NCI-H1694 (cell line): Measurements from ENCODE around the gene GP5.

Experiments used
- DNase-seq: peaks from one replicate; lab custom pipeline; 2025; lab: John Stamatoyannopoulos, UW

GP5 gene

DNA sequence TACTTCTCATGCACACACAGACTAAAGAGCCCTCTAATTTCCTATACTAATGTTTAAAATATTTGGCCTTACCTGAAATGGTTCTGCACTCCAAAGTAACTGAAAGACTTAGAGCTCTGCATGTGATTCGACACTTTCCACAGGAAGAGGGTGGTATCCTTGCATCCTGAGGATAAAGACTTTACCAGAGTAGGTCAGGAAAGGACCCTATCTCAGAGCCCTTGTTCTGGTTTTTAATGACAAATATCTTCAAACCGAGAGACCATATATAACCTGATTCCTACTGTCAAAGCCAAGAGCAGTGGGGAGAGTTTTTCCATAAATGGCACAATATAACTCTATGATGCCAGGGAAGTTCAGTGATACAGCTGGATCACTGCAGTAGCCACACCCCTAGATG lies at the start of gene GP5:
TSS of gene GP5 (minus strand) at position 101 of the 400 bp plus-strand sequence. CDS start 984 bp downstream, outside the sequence.
- DNase-seq = no peak

- DNase-seq = no peak
Measured at GRCh38 chr3:194447657-194448056, 48.6 kb upstream of the GP5 start.

GRCh38 chr3:194447161-194447560 lies 48.1 kb upstream of the GP5 start:
- no peak for DNase-seq

DNA sequence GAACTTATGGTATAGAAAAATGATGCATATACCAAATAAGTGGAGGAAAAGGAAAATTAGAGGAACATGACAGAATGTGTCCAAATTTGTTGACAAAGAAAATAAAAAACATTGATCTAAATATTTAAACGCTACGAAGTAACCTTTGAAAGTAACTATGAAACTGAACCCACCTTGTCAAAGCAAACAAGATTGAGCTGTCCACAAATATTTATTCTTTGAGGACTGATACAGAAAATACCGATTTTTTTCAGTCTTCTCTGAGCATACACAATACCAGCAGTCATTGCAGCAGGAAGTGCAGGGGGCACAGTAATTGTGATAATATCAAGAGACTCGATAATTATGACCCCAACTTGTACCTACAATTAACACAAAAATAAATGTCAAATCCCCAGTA lies 47.7 kb upstream of the GP5 start:
- no peak for DNase-seq

GRCh38 chr3:194446172-194446571 lies 47.1 kb upstream of the GP5 start:
- DNase-seq = no peak

GRCh38 chr3:194443901-194444300 lies 44.8 kb upstream of the GP5 start:
- DNase-seq = no peak

DNA sequence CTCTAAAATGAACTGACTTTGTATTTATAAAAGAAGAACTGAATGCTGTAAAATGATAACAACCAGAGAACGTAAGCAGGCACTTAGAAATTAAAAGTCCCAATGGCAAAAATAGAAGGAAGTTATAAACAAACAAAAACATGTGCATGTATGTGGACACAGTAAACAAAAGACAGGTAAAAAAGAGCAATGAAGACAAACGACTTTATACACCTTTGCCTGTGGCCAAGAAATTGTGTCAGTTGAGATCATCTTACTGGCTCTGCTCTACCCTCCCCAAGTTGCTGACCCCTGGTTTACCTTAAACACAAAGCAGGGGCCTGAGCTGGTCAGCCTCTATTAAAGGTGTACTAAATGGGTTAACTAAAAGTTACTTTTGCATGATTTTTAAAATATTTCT lies 41.7 kb upstream of the GP5 start:
- DNase-seq = no peak

GRCh38 chr3:194439881-194440550 lies 41.0 kb upstream of the GP5 start:
- DNase-seq = no peak

DNA sequence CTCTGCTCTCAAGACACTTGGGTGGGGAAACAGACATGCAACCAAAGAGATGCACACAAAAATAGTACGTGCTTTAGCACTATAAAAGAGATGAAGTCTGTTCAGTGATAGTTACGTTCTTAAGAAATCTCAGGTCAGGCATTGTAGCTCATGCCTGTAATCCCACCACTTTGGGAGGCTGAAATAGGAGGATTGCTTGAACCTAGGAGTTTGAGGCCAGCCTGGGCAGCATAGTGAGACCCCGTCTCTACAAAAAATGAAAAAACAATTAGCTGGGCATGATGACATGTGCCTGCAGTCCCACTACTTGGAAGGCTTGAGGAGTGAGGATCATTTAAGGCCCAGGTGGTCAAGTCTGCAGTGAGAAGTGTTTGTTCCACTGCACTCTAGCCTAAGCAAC lies 35.4 kb upstream of the GP5 start:
- DNase-seq = no peak

DNA sequence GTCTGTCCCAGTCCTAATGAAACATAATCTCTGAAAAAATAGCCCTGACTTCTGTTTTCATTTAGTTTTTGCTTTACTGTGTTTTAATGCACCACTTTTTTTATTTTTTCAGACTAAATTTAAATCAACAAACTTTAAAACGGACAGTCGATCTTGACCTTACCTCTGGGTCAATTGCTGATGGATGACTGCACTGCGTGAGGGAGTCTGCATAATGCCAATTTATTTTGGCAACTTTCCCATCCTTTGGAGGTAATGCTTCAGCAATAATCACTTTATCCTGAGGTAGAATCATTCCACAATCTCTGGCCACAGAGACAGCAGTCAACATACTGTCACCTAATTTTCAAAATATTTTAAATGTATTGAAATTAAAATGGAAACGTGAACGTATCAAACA lies 32.5 kb upstream of the GP5 start:
- no peak for DNase-seq

GRCh38 chr3:194425399-194425798 lies 26.3 kb upstream of the GP5 start:
- DNase-seq = no peak

- no peak for DNase-seq
Measured at GRCh38 chr3:194424953-194425352, 25.9 kb upstream of the GP5 start.

- no peak for DNase-seq
Measured at GRCh38 chr3:194424373-194424772, 25.3 kb upstream of the GP5 start.

GRCh38 chr3:194423317-194423716 lies 24.3 kb upstream of the GP5 start:
- no peak for DNase-seq

- no peak for DNase-seq
Measured at GRCh38 chr3:194422188-194422587, 23.1 kb upstream of the GP5 start.

DNA sequence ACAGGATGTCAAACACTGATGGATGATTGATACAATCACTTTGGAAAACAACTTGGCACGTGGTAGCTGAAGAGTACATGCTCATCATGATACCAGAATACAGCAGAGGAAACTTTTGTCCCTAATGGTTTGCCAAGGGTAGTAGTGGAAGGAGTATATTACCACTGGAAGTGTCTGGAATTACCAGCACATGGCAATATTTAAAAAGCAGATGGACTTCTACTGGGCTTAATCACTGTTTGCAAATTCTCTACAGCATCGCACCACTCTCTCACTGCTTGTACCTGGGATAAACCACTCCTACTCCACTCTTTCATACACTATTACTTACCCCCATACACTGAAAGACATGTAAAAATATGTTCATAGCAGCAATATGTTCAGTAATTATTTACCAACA lies 19.6 kb upstream of the GP5 start:
- DNase-seq = no peak

- DNase-seq = no peak
Measured at GRCh38 chr3:194407423-194407822, 8.4 kb upstream of the GP5 start.

DNA sequence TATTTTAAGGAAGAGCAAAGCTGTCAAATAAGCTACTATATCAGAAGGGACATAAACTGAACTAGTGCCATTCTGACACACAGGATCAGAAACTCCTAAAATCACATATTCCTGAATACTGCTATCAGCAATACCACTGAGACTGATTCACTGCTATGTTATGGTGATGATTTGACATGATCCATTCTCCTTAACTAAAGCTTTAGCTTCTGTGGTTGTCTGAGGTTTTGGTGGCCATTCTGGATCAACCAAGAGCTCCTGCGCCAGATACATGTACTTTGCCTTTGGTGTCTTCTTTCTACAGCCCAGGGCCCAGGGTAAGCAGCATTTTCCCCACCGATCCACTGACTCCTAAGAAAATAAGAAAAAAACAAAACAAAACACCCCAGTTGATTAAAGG lies 6.7 kb upstream of the GP5 start:
- DNase-seq = no peak

- DNase-seq = peak; percentile 66
Measured at GRCh38 chr3:194404365-194405140, 5.5 kb upstream of the GP5 start.

DNA sequence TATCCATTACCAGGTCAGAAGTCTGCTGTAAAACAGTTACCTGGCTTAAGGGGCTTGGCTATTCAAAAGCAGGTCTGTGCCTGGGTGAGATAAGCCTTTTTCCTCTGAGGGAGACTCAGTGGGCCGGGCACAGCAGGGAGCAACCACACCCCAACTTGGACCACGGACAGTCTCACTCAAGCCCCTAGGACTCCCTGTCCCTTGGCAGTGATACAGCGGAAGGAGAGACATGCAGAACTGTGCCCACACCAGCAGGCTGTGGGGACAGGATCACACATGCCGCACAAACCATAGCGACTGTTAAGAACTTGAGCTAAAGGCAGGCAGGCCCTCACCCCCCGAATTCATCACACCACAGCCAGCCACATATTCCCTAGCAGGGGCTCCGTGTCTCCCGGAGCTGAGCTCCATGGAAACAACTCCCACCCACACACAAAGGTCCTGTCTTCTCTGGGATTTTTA lies 2.8 kb upstream of the GP5 start:
- no peak for DNase-seq

- DNase-seq = no peak
Measured at GRCh38 chr3:194401346-194401745, 2.3 kb upstream of the GP5 start.

- DNase-seq = no peak
Measured at GRCh38 chr3:194399874-194400411, 877 bp upstream of the GP5 start.

DNA sequence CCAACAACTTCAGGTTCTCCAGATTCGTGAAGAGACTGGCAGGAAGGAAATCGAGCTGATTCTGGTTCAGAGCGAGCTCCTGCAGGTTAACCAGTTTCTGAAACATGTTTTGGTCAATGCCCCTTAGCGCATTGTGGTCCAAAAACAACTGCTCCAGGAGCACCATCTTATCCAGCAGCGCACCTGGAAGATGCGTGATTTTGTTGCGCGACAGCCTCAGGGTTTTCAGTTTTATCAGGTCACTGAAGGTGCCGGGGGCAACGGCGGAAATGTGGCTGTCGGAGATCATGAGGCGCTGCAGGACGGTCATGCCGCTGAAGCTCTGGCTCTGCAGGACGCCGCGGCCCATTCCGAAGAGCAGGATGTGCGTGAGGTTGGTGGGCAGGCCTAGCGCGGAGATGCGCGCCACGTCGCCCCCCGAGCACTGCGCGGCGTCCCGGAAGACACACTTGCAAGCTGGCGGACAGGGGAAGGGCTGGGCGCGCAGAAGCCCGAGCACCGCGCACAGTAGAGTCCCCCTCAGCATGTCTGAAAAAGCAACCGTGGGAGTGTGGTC lies 1.2 kb downstream of the GP5 start:
- no peak for DNase-seq
